ENCODE measurements around the gene GNMT. TPM values are rescaled to one million over a fixed set of nuclear protein-coding genes. Genes with fewer than 3 reads are reported as not detected.

Gene GNMT
- not detected in 2 replicates for total RNA-seq

GRCh38 chr6:42960243-42961019 lies at the start of gene GNMT:
Gene GNMT, plus strand, starts transcription at chr6:42960754. Its CDS starts 14 bp downstream, at chr6:42960768.

GRCh38 chr6:42915732-42916131 lies 44.8 kb upstream of the GNMT start, which contains the start of gene PTCRA:
Gene PTCRA, plus strand, starts transcription at chr6:42916053. Its CDS starts 17 bp downstream, at chr6:42916070.

GRCh38 chr6:42928986-42929820 lies 31.4 kb upstream of the GNMT start, which contains the start of gene CNPY3:
Gene CNPY3, plus strand, starts transcription at chr6:42929480. Its CDS starts 91 bp downstream, at chr6:42929571.

GRCh38 chr6:42978839-42979522 lies 18.4 kb downstream of the GNMT start, which contains the start of gene PEX6:
Gene PEX6, minus strand, starts transcription at chr6:42979181. Its CDS starts 31 bp downstream, at chr6:42979150.

DNA sequence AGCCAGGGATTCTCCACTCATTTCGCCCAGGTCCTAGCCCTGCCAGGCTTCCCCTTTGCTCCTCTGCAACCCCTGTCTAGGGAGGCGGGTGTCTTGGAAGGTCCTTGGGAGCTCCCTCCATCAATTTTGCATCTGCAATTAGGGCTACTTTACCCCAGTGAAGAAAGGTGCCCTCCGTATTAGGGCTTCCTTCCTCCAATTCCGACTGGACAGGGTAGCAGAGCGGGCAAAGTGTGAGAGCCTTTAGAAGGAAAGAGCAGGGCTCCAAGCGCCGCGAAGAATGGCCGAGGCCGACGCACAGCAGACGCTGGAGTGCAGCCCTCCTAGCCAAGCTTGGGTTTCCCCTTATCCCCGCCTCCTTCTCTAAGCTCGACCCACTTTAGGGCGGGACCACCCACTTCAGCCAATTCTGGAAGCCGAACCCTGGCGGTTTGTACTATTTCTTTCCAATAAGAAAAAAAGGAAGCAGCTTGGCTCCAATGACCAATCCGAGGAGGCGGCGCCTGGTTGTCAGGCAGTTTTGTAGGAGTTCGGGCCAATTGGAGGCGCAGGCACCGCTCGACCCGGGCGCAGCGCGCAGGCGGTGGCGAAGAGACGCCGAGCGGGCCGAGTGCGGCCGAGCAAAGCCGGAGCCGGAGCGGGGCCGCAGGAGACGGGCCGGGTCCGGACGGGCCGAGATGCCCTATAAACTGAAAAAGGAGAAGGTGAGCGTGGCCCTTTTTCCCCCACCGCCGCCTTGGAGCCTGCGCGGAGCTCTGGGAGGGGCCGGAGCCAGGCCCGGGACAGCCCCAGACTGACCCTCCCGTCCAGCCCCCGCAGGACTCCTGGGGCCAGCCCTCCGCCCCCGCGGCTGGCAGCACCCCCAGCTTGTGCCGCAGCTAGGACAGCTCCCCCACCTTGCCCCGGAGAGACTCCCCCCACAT lies 23.7 kb downstream of the GNMT start, which contains the start of gene PPP2R5D:
Gene PPP2R5D (plus strand): TSS at position 570 of the 923 bp plus-strand sequence. CDS start 108 bp downstream, at position 678.

Other genes starting within 250 kb of the GNMT start
- gene PRPH2, start 238.2 kb upstream of the GNMT start, total RNA-seq, result 2.0 and 2.7 TPM in 2 replicates
- 32.6 and 55.6 TPM in 2 replicates for gene TBCC, start 214.7 kb upstream of the GNMT start, total RNA-seq
- 2.0 and 3.9 TPM in 2 replicates for gene BICRAL, start 178.7 kb upstream of the GNMT start, total RNA-seq
- 132 and 135 TPM in 2 replicates for gene RPL7L1, start 81.1 kb upstream of the GNMT start, total RNA-seq
- gene PTCRA, start 44.7 kb upstream of the GNMT start, total RNA-seq, result not detected in 2 replicates
- 30.0 and 46.1 TPM in 2 replicates for gene CNPY3, start 31.3 kb upstream of the GNMT start, total RNA-seq
- 20.7 and 23.6 TPM in 2 replicates for gene PEX6, start 18.4 kb downstream of the GNMT start, total RNA-seq
- 60.3 and 85.6 TPM in 2 replicates for gene PPP2R5D, start 23.8 kb downstream of the GNMT start, total RNA-seq
- 98.9 and 132 TPM in 2 replicates for gene MEA1, start 53.2 kb downstream of the GNMT start, total RNA-seq
- 78.9 and 89.7 TPM in 2 replicates for gene KLHDC3, start 53.5 kb downstream of the GNMT start, total RNA-seq
- gene RRP36, start 60.9 kb downstream of the GNMT start, total RNA-seq, result 132 and 144 TPM in 2 replicates
- 49.3 TPM in 2 replicates for gene CUL7, start 93.1 kb downstream of the GNMT start, total RNA-seq
- gene MRPL2, start 98.7 kb downstream of the GNMT start, total RNA-seq, result 40.9 and 47.0 TPM in 2 replicates
- gene KLC4, start 98.9 kb downstream of the GNMT start, total RNA-seq, result 10.3 and 21.6 TPM in 2 replicates
- 115 and 131 TPM in 2 replicates for gene PTK7, start 115.6 kb downstream of the GNMT start, total RNA-seq
- gene SRF, start 210.5 kb downstream of the GNMT start, total RNA-seq, result 21.9 and 28.4 TPM in 2 replicates
- gene CUL9, start 221.4 kb downstream of the GNMT start, total RNA-seq, result 10.7 and 20.2 TPM in 2 replicates